NCI-H1436 treated with DMSO at 0.1 percent for 48 hours (cell line): ENCODE data around the gene MRGPRX2.

Experiments used
- DNase-seq: peaks from one replicate; lab custom pipeline; 2025; lab: John Stamatoyannopoulos, UW

The MRGPRX2 gene

GRCh38 chr11:19075636-19076035 lies 15.1 kb upstream of the MRGPRX2 start:
- DNase-seq, result no peak

- DNase-seq, result no peak
Observed at GRCh38 chr11:19073454-19074415, 13.2 kb upstream of the MRGPRX2 start.

GRCh38 chr11:19072464-19072863 lies 11.9 kb upstream of the MRGPRX2 start:
- DNase-seq, result no peak

- no peak for DNase-seq
Observed at GRCh38 chr11:19071255-19071654, 10.7 kb upstream of the MRGPRX2 start.

- no peak for DNase-seq
Observed at GRCh38 chr11:19059833-19060232, 684 bp downstream of the MRGPRX2 start.

GRCh38 chr11:19055905-19056304 lies 4.6 kb downstream of the MRGPRX2 start:
- DNase-seq, result no peak

- no peak for DNase-seq
Observed at GRCh38 chr11:19055016-19055415, 5.5 kb downstream of the MRGPRX2 start.

GRCh38 chr11:19053909-19054308 lies 6.6 kb downstream of the MRGPRX2 start:
- no peak for DNase-seq

GRCh38 chr11:19050281-19050680 lies 10.2 kb downstream of the MRGPRX2 start:
- DNase-seq, result no peak

GRCh38 chr11:19049351-19049750 lies 11.2 kb downstream of the MRGPRX2 start:
- no peak for DNase-seq

GRCh38 chr11:19040051-19040450 lies 20.5 kb downstream of the MRGPRX2 start:
- no peak for DNase-seq

- no peak for DNase-seq
Observed at GRCh38 chr11:19039409-19039808, 21.1 kb downstream of the MRGPRX2 start.

GRCh38 chr11:19032990-19033389 lies 27.5 kb downstream of the MRGPRX2 start:
- no peak for DNase-seq

- no peak for DNase-seq
Observed at GRCh38 chr11:19027829-19028595, 32.5 kb downstream of the MRGPRX2 start.

- no peak for DNase-seq
Observed at GRCh38 chr11:19026862-19027261, 33.7 kb downstream of the MRGPRX2 start.

- DNase-seq, result no peak
Observed at GRCh38 chr11:19025481-19026406, 34.8 kb downstream of the MRGPRX2 start.

GRCh38 chr11:19020831-19021230 lies 39.7 kb downstream of the MRGPRX2 start:
- DNase-seq, result no peak

GRCh38 chr11:19018901-19019300 lies 41.6 kb downstream of the MRGPRX2 start:
- DNase-seq, result no peak

GRCh38 chr11:19013181-19013857 lies 47.2 kb downstream of the MRGPRX2 start:
- no peak for DNase-seq

- no peak for DNase-seq
Observed at GRCh38 chr11:19012636-19013035, 47.9 kb downstream of the MRGPRX2 start.
